HG03108 (cell line): ENCODE data around the gene CPHXL.

ENCODE experiments used
- ATAC-seq: cut with Tn5 transposase; IDR thresholded peaks from one replicate; pipeline ENCODE4 v1.9.1; 2021; ENCODE audit warnings: moderate library complexity; ENCODE audit not compliant: unreplicated experiment

The CPHXL gene

DNA sequence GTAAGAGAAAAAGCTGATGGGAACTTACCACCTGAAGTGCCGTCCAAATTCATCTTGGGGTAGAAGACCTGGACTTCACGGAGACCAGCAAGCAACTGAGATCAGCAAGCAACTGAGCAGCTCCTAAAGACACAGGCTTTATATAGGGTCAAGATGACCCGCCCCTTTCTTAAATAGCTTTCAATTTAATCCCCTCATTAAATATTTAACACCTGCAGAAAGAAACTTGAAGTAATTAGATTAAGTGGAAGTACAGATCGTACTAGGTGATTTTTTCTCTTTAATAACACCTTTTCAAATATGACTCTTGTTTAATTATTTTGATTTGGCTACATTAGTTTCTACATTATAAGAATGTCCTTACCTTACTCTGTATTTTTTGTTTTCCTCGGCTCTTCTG is at the start of gene CPHXL:
TSS of gene CPHXL (minus strand) at position 101 of the 400 bp plus-strand sequence. CDS start at position 53, 48 bp downstream.
- no peak for ATAC-seq

DNA sequence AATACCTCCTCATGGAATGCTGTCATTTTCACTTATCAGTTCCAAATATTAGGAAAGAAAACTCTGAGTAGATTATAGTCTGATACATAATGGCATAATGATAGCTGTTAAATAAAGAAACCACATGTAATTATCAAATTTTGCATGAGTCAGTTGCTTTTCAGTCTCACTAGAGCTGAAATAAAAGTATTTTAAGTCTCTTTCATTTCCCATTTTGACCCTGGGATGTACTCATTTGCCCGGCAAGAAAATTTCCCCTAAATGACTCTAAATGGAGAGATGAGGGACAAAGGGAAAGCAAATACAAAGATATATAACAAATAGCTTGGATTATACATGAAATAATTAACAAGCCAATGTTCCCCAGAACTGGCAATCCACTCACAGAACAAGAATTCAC is 47.9 kb upstream of the CPHXL start:
- ATAC-seq, result no peak

DNA sequence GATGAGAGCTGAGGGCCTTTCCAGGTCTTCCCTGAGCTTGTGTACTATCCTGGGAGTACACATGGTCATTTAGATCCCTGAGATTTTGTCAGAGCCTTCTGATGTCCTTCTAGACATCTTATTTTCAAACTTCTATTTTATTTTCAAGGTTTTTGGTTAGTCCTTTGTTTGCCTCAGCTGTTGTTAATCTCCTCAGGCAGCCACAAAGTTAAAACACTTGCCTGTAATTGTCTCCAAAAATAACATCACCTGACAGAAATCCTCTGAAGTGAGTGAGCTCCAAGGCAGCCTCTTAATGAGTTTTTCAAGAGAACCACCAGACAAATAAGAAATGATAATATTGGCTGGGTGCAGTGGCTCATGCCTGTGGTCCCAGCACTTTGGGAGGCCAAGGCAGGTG is 43.8 kb upstream of the CPHXL start:
- no peak for ATAC-seq

DNA sequence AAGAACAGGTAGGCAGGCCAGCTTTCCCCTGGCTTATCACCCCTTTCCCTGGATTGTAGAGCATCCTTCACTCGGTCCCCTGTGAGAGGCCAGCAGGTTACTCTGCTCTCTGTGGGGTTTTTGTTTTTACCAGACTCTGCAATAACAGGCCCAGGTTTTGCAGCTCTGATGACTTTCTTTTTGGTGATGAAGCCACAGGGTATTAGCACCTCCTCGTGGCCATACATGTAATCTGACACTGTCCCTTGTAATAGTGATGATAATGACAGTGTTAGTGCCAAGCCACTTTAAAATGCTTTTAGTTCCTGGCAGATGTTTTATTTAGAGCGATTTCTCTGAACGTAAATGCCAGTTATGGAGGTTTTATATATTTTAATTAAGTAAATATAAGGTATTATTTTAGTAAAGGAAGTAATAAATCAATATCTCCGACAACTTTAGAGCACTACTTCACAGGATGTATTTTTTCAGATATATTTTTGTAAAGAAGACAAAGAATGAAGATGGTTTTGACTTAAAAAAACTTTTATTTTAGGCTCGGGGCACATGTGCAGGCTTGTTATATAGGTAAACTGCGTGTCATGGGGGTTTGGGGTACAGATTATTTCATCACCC is 38.0 kb upstream of the CPHXL start:
- ATAC-seq, result peak; percentile 91

DNA sequence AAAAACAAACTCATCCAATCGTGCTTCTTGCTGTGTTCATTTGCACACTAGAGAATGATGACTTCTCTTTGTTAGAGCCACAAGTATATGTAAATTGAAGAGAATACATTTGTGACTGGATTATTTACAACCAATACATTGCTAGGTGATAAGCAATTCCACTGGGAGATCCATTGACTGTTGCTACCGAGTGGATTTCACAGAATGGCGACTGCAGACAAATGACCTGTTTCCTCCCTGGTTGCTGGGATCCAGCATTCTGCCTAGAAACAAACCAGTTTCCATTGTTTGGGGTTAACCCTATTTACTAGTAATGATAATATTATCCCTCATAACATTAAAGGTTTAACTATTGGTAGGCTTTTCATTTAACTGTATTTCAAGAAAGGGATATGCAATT is 36.9 kb upstream of the CPHXL start:
- ATAC-seq, result no peak

DNA sequence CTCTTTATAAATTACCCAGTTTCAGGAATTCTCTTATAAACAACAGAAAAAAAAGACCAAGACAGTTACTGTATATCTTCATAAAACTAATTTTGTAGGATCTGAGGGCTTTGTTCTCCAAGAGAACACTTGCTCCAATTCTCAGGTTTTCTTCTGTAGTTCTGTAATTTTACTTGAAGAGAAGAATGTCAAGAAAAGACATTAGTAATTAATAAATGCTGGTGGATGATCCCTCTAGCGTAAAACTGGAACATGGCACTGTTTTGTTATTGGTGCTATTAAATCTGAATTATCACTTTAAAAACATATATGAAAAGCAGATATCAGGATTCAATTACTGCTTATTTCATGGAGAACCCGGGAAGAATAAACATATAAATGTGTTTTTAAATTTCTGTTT is 36.5 kb upstream of the CPHXL start:
- no peak for ATAC-seq

DNA sequence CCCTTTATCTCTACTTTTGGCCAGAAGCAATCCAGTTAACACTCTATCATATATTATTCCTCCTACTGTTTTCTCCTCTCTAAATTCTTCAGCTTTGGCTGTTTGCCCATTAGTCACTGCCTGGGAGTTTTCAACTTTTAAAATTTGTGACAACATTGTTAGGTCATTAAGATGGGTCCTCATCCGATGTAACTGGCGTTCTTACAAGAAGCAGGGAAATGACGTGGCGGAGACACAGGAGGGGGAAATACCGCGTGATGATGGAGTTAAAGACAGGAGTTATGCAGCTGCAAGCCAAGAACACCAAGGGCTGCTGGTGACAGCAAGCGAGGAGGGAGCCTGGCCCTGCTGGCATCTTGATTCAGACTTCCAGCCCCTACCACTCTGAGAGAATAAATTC is 34.8 kb upstream of the CPHXL start:
- no peak for ATAC-seq

DNA sequence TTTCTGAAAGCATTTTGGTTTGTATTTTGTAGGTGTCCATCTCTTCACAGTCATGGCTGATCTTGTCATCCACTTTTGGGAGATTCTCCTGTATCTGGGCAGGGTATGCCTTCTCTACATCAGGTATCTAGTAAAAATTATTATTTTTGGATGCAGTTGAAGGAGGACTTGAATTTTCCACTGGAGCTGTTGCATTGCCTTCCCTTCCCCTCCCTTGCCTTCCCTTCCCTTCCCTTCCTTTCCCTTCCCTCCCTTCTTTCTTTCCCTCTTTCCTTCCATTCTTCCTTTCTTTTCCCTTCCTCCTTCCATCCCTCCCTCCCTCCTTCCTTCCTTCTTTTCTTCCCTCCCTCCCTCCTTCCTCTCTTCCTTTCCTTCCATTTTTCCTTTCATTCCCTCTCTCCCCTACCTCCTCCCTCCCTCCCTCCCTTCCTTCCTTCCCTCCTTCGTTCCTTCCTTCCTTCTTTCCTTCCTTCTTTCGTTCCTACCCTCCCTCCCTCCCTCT is 33.8 kb upstream of the CPHXL start:
- ATAC-seq, result no peak

DNA sequence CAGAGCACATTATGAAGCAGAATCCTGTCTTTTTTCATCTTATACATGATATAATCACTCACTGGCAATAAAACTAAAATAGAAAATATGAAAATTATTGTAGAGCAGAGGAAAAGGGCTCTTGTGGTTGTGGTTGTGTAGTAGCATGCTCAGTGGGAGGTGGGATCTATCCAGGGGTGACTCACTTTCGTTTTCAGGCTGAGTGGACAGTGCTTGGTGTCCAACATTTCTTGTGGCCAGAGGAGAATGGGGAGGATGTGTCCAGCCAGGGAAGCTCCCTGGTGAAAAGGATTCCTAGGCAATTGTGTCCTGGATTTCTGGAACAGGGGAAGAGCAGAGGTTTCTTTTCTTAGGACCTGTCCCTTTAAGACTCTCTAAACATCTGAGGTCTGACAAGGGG is 31.9 kb upstream of the CPHXL start:
- no peak for ATAC-seq

DNA sequence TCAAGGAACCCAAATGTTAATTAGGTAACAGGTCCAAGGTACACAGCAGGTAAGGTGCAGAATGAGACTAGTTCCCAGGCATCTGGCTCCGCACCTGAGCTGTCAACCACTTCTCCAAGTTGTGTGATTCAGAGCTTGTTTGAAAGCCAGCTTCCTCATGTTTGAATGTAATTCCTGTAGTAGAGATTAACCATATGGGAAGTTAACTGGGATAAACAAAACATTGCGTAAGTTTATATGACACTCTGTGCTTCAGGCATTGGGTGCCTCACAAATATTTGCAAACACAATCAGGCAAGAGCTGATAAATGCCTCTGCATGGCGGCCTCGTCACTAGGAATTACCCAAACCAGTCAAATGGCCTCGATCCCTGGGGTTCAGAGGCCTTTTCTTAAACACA is 27.9 kb upstream of the CPHXL start:
- no peak for ATAC-seq

DNA sequence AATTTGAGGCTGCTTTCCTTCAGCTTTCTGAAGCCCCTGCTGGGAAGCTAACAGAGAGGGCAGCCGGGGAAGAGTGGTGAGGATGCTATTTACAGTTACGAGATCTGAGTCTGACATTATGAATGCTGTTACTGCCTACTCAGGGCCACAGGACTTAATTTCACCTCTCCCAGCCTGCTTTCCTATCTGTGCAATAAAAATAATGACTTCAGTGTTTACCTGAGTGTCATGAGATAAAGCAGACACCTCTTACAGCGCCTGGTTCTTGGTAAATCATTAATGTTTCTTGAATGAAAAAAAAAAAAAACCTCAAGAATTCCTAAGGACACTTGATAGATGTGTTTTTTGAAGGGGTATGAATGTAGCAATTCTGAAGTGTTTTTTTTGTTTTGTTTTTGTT is 24.2 kb upstream of the CPHXL start:
- no peak for ATAC-seq

DNA sequence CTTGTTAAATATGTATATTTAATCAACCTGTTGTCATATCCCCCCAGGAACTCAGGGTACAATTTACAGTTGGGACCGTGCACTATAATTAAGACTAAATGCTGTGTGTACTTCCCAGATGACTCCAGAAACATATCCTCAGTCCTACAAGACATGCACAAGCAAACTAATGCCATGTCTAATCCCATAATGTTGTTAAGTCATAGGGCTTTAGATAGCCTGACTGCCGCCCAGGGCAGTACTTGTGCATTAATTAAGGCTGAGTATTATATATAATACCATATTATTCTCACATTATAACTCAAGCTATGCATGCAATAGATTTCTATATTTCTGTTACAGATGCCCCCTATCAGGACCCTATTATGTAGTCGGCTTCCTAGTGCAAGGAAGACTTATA is 20.1 kb upstream of the CPHXL start:
- ATAC-seq, result no peak

DNA sequence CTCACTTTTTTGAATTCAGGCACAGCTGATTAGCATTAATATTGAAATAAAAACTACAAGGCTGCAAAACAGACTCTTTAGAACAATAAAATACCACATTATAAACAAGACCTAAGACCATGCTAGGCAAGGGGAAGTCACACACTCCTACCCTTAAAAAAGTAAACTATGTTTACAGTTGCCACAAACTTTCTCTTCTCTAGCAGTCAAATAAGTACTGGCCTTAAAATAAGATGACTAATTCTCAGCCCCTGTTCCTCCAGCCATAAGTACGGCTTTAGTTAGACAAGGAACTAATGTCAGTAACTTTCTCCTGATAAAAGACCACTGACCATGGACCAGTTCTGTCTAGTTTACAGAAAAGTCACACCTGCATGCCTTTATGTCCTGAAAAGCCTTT is 19.5 kb upstream of the CPHXL start:
- ATAC-seq, result no peak

DNA sequence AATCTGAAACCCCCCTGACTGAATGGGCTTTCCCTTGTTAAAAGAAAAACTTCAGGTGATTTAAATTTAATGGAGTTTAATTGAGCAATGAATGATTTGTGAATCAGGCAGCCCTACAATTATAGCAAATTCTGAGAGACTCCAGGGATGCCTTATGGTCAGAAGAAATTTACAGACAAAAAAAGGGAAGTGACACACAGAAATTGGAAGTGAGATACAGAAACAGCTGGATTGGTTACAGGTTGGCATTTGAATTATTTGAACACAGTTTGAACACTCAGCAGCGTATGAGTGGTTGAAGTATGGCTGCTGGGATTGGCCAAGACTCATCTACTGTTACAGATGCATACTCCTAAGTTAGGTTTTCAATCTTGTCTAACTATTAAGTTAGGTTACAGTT is 19.0 kb upstream of the CPHXL start:
- no peak for ATAC-seq

DNA sequence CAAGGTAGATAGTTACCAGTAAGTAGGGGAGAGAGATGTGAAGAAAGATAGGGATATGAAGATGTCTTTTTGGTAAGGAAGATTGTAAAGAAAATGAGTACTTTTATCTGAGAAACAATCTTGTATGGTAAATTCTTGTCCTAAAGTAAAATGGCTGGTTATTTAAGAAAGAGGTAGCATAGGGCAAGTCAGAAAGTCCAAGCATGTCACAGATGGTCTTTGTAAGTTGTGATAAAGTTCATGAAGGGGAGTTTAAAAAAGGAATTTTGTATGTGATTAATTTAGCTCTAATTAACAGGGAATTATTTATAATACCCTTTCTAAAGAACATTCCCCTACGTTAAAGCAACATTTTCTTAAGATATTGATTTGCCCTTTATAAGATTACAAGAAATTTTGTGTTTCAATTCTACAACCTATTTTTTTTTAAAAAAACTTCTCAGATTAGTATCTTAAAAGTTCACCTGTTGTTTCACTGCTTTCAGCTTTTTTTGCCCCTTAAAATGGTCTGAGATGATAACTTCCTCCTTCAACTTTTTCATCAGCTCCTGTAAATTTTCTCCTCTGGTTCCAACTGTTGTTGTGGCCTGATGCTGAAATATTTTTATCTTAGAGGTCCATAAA is 16.2 kb upstream of the CPHXL start:
- no peak for ATAC-seq

DNA sequence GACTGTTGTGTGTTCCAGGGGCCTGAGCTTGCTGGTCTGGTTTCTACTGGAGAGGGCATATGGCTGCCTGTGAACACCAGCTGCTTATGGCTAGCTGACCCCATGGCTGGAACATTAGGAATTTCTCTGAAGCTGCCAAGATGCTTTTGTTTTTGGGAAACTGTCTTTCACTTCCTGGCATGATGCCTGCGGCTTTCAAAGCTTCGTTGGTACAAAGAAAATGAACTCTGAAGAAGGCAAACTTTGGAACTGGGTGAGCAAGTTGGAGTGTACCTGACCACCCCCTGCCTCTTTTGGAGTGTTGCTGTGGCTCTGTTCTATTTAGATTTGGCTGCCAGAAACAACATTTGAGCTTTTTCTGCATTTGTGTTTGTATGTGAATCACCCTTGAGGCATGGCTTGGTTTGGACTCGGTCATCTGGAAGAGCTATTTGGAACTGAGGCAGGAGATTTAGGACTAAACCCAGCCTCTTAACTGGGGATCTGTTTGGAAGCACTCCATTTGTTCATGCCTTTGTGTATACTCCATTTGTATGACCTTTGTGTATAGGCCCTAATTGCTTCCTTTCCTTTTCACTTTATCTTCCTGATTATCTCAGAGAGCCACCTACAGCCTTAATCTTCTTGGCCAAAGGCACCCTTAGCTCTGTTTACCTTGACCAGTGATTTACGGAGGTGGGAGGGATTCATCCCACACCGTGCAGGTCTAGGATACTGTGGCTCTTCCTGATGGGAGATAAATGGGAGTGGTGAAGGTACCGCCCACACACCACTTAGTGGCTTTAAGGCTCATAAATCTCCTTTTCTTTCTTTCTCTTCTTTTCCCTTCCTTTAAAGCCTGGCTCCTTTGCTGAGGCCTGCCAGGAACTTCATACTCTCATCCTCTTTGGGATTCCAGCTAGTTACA is 7.3 kb upstream of the CPHXL start:
- ATAC-seq, result no peak

DNA sequence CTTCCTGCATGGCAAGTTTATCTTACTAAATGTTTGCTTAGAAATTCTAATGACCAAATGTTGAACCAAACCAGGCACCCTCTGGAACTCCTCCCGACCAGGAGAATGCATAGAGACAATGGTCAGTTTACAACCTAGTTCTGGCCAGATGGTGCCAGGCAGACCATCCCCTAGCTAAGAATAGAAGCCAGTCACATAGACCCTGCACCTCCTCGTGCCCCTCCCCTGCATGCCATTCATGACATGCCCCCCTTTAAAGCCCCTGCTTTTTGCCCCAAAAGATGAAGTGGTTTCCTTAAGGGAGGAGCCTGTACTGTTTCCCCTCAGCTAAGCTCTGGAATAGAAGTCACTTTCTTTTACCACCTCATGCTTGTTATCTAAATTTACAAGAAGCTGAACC is 6.6 kb upstream of the CPHXL start:
- ATAC-seq, result no peak

DNA sequence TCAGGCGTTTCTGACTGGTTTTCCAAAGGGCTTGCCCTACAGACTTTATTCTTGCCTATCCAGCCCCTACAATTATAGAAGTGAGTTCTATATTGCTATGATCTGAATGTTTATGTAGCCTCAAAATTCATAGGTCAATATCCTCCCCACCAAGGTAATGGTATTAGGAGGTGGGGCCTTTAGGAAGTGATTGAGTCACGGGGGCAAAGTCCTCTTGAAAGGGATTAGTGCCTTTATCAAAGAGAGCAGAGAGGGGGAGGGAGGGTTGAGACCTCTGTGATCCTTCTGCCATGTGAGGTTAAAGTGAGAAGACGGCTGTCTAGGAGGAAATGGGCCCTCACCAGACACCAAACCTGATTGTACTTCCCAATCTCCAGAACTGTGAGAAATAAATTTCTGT is 931 bp upstream of the CPHXL start:
- ATAC-seq, result no peak

DNA sequence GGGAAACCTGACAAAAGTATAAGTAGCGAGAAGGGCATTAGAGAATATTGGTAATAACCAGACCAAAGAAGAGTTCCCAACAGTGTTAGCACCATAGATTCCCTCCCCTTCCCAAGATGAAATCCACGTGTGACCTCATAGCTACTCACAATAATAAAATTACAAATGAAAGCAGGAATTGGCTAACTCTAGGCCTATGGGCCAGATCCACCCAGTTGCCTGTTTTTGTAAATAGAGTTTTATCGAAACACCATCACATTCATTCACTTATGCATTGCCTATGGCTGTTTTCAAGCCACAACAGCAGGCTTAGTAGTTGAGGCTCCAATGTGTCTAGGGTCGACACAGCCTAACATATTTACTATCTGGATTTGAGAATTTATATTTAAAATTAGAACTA is 7.8 kb downstream of the CPHXL start:
- ATAC-seq, result no peak

DNA sequence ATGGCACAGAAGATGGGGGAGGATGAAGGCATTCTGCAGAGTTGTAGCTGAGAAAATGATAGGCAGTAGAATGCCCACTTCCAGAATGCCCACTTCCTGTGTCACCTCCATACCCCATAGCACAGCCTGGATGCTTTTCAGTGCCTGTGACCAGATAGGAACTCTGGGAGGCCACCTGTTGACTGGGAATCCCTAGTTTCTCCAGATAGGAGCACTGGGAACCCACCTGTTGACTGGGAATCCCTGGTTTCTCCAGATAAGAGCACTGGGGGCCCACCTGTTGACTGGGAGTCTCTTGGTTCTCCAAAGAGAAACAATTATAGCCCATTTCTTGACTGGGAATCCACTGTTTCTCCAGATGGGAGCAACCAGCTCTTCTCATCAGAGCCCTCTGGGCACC is 11.6 kb downstream of the CPHXL start:
- no peak for ATAC-seq

DNA sequence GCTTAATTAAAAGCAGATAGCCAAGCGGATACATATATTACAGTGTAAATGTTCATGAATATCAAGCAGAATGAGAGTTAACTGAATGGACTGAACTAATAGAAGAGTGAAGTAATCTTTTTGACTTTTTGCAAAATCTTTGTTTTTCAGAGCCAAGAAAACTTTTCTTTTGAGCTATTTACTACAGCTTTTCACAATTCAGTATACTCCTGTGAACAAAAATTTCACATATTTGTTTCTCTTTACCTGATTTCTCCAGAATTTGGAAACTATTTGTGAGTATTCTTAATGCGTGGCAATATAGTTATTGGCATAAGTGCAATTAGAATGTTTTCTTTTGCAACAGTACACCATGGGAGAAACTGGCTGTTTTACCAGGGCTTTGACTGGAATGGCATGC is 15.9 kb downstream of the CPHXL start:
- no peak for ATAC-seq

DNA sequence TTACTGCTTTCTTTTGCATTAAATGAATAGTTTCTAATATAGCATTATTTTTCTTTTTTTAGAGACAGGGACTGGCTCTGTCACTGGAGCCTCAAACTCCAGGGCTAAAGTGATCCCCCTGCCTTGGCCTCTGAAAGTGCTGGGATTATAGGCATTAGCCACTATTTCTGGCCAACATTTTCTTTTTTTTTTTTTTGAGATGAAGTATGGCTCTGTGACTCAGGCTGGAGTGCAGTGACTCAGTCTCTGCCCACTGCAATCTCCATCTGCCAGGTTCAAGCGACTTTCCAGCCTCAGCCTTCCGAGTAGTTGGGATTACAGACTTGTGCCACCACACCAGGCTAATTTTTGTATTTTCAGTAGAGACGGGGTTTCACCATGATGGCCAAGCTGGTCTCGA is 23.0 kb downstream of the CPHXL start:
- no peak for ATAC-seq
